ENCODE results near the gene RGS7. TPM values are rescaled to one million over a fixed set of nuclear protein-coding genes. Genes with fewer than 3 reads are reported as not detected.

The RGS7 gene
- total RNA-seq, 2 donors from 2014 or later, result 0.10 to 0.24 TPM

DNA sequence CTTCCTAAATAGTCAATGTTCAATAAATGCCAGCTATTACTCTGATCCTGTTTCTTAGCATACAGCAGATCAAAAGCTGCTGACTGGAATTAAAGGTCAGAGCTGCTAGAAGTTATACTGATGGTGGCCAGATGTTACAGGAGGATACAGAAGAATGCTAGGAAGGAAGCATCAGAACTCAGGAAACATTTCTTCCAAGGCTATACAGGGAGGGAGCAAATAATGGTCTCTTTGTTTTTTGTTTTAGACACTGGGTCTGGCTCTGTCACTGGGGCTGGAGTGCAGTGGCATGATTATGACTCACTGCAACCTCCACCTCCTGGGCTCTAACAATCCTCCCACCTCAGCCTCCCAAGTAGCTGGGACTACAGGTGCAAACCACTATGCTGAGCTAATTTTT is 175.5 kb downstream of the RGS7 start:
- H3K4me1 ChIP-seq, result no peaks in the 10 kb centered on the region
- intact Hi-C loops (cut with DNase I), result no loop called here
- TF ChIP-seq, protein P1, sequence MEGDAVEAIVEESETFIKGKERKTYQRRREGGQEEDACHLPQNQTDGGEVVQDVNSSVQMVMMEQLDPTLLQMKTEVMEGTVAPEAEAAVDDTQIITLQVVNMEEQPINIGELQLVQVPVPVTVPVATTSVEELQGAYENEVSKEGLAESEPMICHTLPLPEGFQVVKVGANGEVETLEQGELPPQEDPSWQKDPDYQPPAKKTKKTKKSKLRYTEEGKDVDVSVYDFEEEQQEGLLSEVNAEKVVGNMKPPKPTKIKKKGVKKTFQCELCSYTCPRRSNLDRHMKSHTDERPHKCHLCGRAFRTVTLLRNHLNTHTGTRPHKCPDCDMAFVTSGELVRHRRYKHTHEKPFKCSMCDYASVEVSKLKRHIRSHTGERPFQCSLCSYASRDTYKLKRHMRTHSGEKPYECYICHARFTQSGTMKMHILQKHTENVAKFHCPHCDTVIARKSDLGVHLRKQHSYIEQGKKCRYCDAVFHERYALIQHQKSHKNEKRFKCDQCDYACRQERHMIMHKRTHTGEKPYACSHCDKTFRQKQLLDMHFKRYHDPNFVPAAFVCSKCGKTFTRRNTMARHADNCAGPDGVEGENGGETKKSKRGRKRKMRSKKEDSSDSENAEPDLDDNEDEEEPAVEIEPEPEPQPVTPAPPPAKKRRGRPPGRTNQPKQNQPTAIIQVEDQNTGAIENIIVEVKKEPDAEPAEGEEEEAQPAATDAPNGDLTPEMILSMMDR (IDR thresholded peaks at IDR 0.05), result no peak

DNA sequence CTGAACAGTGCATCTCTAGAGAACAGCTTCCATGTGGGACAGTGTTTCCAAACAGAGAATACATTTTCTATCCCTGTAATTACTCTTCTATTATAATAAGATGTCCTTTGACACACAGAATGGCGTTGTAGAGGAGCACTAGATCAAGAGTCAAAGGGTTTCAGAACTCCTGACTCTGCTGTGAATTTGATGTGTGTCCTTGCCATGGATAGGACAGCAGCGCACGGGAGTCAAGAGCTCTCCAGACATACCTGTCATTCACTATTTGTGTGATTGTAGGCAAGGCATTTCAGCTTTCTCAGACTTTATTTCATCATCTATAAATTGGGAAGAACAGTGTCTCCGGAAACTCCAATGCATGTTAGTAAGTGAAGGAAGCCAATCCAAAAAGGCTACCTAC is 176.4 kb downstream of the RGS7 start:
- H3K9me3 ChIP-seq, result no peaks in the 10 kb centered on the region
- intact Hi-C loops (cut with DNase I), result no loop called here
- H3K4me3 ChIP-seq, result no peak overlapping the region
- H3K27me3 ChIP-seq, result no peaks in the 10 kb centered on the region
- no peak overlapping the region for H3K9ac ChIP-seq (ENCODE audit: low read depth in 2 of 2, low read length in 2 of 2)
- H3K36me3 ChIP-seq, result no peaks in the 10 kb centered on the region
- H3K4me1 ChIP-seq, result no peaks in the 10 kb centered on the region
- no peak for DNase-seq
- TF ChIP-seq, protein P1 (IDR thresholded peaks at IDR 0.05), result no peak
- no peak overlapping the region for H3K27ac ChIP-seq

More for the DNA sequence above, 175.5 kb downstream of the RGS7 start:
- H3K4me3 ChIP-seq, result no peak overlapping the region
- no peaks in the 10 kb centered on the region for H3K27me3 ChIP-seq
- no peaks in the 10 kb centered on the region for H3K9me3 ChIP-seq
- no peak overlapping the region for H3K27ac ChIP-seq
- H3K36me3 ChIP-seq, result no peaks in the 10 kb centered on the region
- no peak for DNase-seq
- no peak overlapping the region for H3K9ac ChIP-seq (ENCODE audit: low read depth in 2 of 2, low read length in 2 of 2)

DNA sequence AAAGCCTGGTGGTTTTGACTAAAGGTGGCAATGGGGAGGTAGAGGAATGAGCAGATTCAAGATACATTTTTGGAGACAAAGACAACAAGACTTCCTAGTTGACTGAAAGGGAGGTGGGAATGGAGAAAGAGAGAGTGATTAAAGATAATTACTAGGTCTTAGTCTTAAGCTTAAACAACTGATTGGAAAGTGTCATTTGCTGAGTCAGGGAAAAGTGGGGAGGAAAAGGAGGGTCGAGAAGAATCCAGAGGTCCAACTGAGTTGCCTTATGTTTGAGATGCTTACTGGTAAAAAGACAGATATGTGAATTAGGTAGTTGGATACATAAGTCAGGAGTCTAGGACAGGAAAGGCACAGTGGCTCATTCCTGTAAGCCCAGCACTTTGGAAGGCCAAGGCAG is 179.3 kb downstream of the RGS7 start:
- TF ChIP-seq, protein P1 (IDR thresholded peaks at IDR 0.05), result no peak

DNA sequence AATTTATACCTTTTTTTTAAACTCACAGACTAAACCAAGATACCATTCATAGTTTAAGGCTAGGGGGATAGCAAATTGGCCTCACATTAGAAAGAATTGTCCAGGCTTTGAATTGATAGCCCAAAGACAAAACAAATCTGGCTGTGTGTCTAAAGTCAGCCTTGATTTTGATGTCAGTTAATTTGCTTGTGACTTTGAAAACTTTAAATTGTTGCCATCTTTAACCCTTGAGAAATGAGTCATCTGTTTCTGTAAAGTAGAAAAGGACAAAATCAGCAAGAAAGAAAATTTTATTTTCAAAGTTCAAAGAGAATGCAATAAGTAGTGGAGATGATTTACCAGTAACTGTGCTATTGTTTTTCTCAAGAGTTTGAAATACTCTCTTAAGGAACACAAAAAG is 184.5 kb downstream of the RGS7 start:
- H3K4me1 ChIP-seq, result no peaks in the 10 kb centered on the region
- intact Hi-C loops (cut with DNase I), result no loop called here
- DNase-seq, result no peak
- no peak overlapping the region for H3K4me3 ChIP-seq
- TF ChIP-seq, protein P1 (IDR thresholded peaks at IDR 0.05), result no peak
- no peak overlapping the region for H3K27ac ChIP-seq
- H3K27me3 ChIP-seq, result no peaks in the 10 kb centered on the region
- H3K36me3 ChIP-seq, result no peaks in the 10 kb centered on the region
- H3K9me3 ChIP-seq, result no peaks in the 10 kb centered on the region
- no peak overlapping the region for H3K9ac ChIP-seq (ENCODE audit: low read depth in 2 of 2, low read length in 2 of 2)

More for the DNA sequence above, 179.3 kb downstream of the RGS7 start:
- Histone ChIP-seq H3K27ac (no peak overlapping the region), H3K4me1 (no peaks in the 10 kb centered on the region), H3K4me3 (no peak overlapping the region), H3K27me3 (no peaks in the 10 kb centered on the region), H3K9ac (ENCODE audit: low read depth in 2 of 2, low read length in 2 of 2) (no peak overlapping the region), H3K36me3 (no peaks in the 10 kb centered on the region), H3K9me3 (no peaks in the 10 kb centered on the region)
- DNase-seq, result no peak
- intact Hi-C loops (cut with DNase I), result no loop called here

DNA sequence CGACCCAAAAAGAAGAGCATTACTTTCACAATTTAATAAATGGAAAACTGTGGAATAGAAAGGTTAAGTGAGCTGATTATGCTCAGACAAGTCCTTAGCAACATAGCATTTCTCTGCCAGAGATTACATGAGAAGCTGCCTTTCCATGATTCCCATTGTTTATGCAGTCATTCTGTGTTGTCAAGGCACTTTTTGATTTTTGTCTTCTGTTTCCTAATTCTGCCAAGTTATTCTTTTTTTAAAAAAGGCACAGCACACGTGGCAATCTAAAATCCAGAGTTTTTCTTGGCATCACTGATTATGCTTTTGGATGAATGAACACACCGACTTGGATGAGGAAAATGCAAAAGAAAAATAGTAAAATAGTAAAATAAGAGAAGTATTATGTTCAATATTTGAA is 185.0 kb downstream of the RGS7 start:
- Histone ChIP-seq H3K9me3 (no peaks in the 10 kb centered on the region), H3K4me1 (no peaks in the 10 kb centered on the region), H3K27me3 (no peaks in the 10 kb centered on the region), H3K9ac (ENCODE audit: low read depth in 2 of 2, low read length in 2 of 2) (no peak overlapping the region), H3K36me3 (no peaks in the 10 kb centered on the region), H3K27ac (no peak overlapping the region), H3K4me3 (no peak overlapping the region)
- TF ChIP-seq, protein P1 (IDR thresholded peaks at IDR 0.05), result no peak
- DNase-seq, result no peak
- intact Hi-C loops (cut with DNase I), result no loop called here
